IMR-90 (cell line): ENCODE data around the gene FCRL5. TPM values are rescaled to one million over a fixed set of nuclear protein-coding genes. Genes with fewer than 3 reads are reported as not detected.

Source experiments
- ATAC-seq: fragments of 200-7000 bp; cut with Tn5 transposase; 2 replicates; pipeline ENCODE4 v1.9.1; 2020; ENCODE audit warnings: low read depth, mild to moderate bottlenecking, moderate library complexity
- BruUV-seq: library from RNA; stranded (reverse); fragments of 400-500 nt; replicated peaks from 2 replicates; lab custom pipeline; 2021; lab: Mats Ljungman, UMichigan
- CTCF ChIA-PET: fragments of 300-600 bp; formaldehyde crosslinking; extraction: SDS; loops from one replicate; lab custom pipeline; 2021; ENCODE audit warnings: antibody characterized with exemption; lab: Yijun Ruan, JAX
- POLR2A ChIA-PET: fragments of 300-600 bp; sonication (Branson Sonifier 250); formaldehyde crosslinking; loops from one replicate; lab custom pipeline; 2022; ENCODE audit warnings: antibody characterized with exemption; ENCODE audit not compliant: unreplicated experiment; lab: Charles Lee
- DNase-seq: peaks from one replicate; pipeline ENCODE4 v3.0.0; 2013
- H2AFZ ChIP-seq: replicated peaks from 2 replicates; pipeline ENCODE3; 2013; ENCODE audit warnings: low read length, mild to moderate bottlenecking; ENCODE audit not compliant: poor library complexity
- H2AK5ac ChIP-seq: 2 replicates; pipeline ENCODE4 v1.6.1; 2013; ENCODE audit warnings: low read depth, low read length, inconsistent platforms
- H2AK9ac ChIP-seq: replicated peaks from 2 replicates; pipeline ENCODE3; 2013; ENCODE audit warnings: mild to moderate bottlenecking, low read depth, low read length, moderate library complexity; ENCODE audit not compliant: poor library complexity
- H2BK120ac ChIP-seq: 2 replicates; pipeline ENCODE4 v1.6.1; 2013; ENCODE audit warnings: low read depth, low read length, inconsistent platforms
- H2BK15ac ChIP-seq: 3 replicates; pipeline ENCODE4 v1.6.1; 2013; ENCODE audit warnings: low read depth, low read length, inconsistent platforms
- H2BK20ac ChIP-seq: 2 replicates; pipeline ENCODE4 v1.6.1; 2013; ENCODE audit warnings: low read depth, mild to moderate bottlenecking, inconsistent platforms, low read length, moderate library complexity
- H2BK5ac ChIP-seq: 2 replicates; pipeline ENCODE4 v1.6.1; 2013; ENCODE audit warnings: mild to moderate bottlenecking, low read depth, low read length, inconsistent platforms; ENCODE audit not compliant: poor library complexity, severe bottlenecking
- H3K14ac ChIP-seq: replicated peaks from 2 replicates; pipeline ENCODE4 v1.6.1; 2013; ENCODE audit warnings: low read depth, low read length, inconsistent platforms
- H3K18ac ChIP-seq: 2 replicates; pipeline ENCODE4 v1.6.1; 2013; ENCODE audit warnings: low read depth, low read length, control low read depth
- H3K23ac ChIP-seq: 2 replicates; pipeline ENCODE4 v1.6.1; 2013; ENCODE audit warnings: low read depth, low read length, inconsistent platforms
- H3K27ac ChIP-seq: 2 replicates; pipeline ENCODE4 v1.5.1; 2013; ENCODE audit warnings: mild to moderate bottlenecking, control low read depth, low read length; ENCODE audit not compliant: insufficient read depth
- H3K27me3 ChIP-seq: 2 replicates; pipeline ENCODE4 v1.6.1; 2013; ENCODE audit warnings: low read length; ENCODE audit not compliant: control insufficient read depth, insufficient read depth
- H3K36me3 ChIP-seq: 2 replicates; pipeline ENCODE4 v1.6.1; 2013; ENCODE audit warnings: low read length, mixed read lengths; ENCODE audit not compliant: control insufficient read depth, insufficient read depth
- H3K4ac ChIP-seq: 2 replicates; pipeline ENCODE4 v1.6.1; 2013; ENCODE audit warnings: low read depth, low read length, inconsistent platforms
- H3K4me1 ChIP-seq: 2 replicates; pipeline ENCODE4 v1.6.1; 2013; ENCODE audit warnings: low read length, mixed read lengths; ENCODE audit not compliant: control insufficient read depth, insufficient read depth
- H3K4me2 ChIP-seq: 2 replicates; pipeline ENCODE4 v1.6.1; 2013; ENCODE audit warnings: low read depth, mild to moderate bottlenecking, control low read depth, low read length, moderate library complexity
- H3K4me3 ChIP-seq: 2 replicates; pipeline ENCODE4 v1.5.1; 2013; ENCODE audit warnings: low read depth, mild to moderate bottlenecking, control low read depth, low read length, moderate library complexity; ENCODE audit not compliant: insufficient read depth
- H3K56ac ChIP-seq: 2 replicates; pipeline ENCODE4 v1.6.1; 2013; ENCODE audit warnings: low read length, inconsistent platforms; ENCODE audit not compliant: insufficient read depth; ENCODE audit errors: extremely low read depth
- H3K79me1 ChIP-seq, 2 experiments: 2 replicates each; pipeline ENCODE4 v1.6.1; 2013; ENCODE audit warnings: low read length in 2 of 2, inconsistent platforms in 1 of 2, low read depth in 1 of 2
- H3K9ac ChIP-seq: 2 replicates; pipeline ENCODE4 v1.6.1; 2013; ENCODE audit warnings: low read depth, low read length, control low read depth
- H3K9me1 ChIP-seq: 2 replicates; pipeline ENCODE4 v1.6.1; 2013; ENCODE audit warnings: low read length, inconsistent platforms; ENCODE audit not compliant: insufficient read depth
- H3K9me3 ChIP-seq: 2 replicates; pipeline ENCODE4 v1.6.1; 2013; ENCODE audit warnings: low read length; ENCODE audit not compliant: control insufficient read depth, insufficient read depth
- H4K20me1 ChIP-seq: 2 replicates; pipeline ENCODE4 v1.6.1; 2013; ENCODE audit warnings: low read length, inconsistent platforms; ENCODE audit not compliant: insufficient read depth
- H4K5ac ChIP-seq: 2 replicates; pipeline ENCODE4 v1.6.1; 2013; ENCODE audit warnings: mild to moderate bottlenecking, low read depth, low read length, control low read depth
- H4K8ac ChIP-seq, 2 experiments: 2 replicates each; pipeline ENCODE4 v1.6.1; 2013; ENCODE audit warnings: low read depth in 2 of 2, low read length in 2 of 2, control low read depth in 1 of 2, inconsistent platforms in 1 of 2
- H4K91ac ChIP-seq: 2 replicates; pipeline ENCODE4 v1.6.1; 2013; ENCODE audit warnings: low read depth, low read length, inconsistent platforms; ENCODE audit not compliant: insufficient read depth
- CEBPB ChIP-seq: IDR thresholded peaks from 2 replicates; pipeline ENCODE4 v1.6.1; 2012; ENCODE audit warnings: low read depth, low read length, improper control_type of control experiment
- CTCF ChIP-seq: conservative IDR thresholded peaks from 2 replicates; pipeline ENCODE4 v1.5.1; 2012; ENCODE audit warnings: mild to moderate bottlenecking, low read depth, low read length, improper control_type of control experiment
- MAFK ChIP-seq: IDR thresholded peaks from 2 replicates; pipeline ENCODE4 v1.6.1; 2012; ENCODE audit warnings: low read depth, low read length, improper control_type of control experiment
- POLR2A ChIP-seq: IDR thresholded peaks from 2 replicates; pipeline ENCODE4 v1.6.1; 2012; ENCODE audit warnings: mild to moderate bottlenecking, low read depth, low read length
- RFX5 ChIP-seq: IDR thresholded peaks from 2 replicates; pipeline ENCODE4 v1.8.0; 2012; ENCODE audit warnings: low read depth, mild to moderate bottlenecking, low read length, moderate library complexity
- USF2 ChIP-seq: fragments of 150-350 bp; IDR thresholded peaks from 2 replicates; pipeline ENCODE4 v1.6.1; 2017; ENCODE audit warnings: mild to moderate bottlenecking, antibody characterized with exemption, low read length, low read depth
- WGBS, 2 experiments: methylation state at CpG; one replicate each; pipeline versions ENCODE4 v1.1.5 to v1.1.7; 2013; ENCODE audit warnings: missing lambda C conversion rate in 2 of 2; ENCODE audit not compliant: insufficient read length in 1 of 2; ENCODE audit errors: extremely low coverage in 2 of 2; 5-methylcytosine and 5-hydroxymethylcytosine counted together
- dilution Hi-C: fragments of 300-500 bp; cut with HindIII; formaldehyde crosslinking; loops from one replicate; pipeline ENCODE4 v1.14.3; 2018; ENCODE audit warnings: low sequenced_read_pairs; ENCODE audit not compliant: unreplicated experiment
- in situ Hi-C: fragments of 300-500 bp; cut with MboI; formaldehyde crosslinking; loops from 3 replicates; pipeline ENCODE4 v1.14.3; 2019; ENCODE audit warnings: low sequenced_read_pairs, inconsistent platforms, mixed read lengths
- intact Hi-C: fragments of 100-400 bp; cut with micrococcal nuclease; formaldehyde crosslinking; loops from 2 replicates; pipeline ENCODE4 v1.10.0; 2022
- polyA plus RNA-seq, 3 experiments: library from polyadenylated mRNA; depleted of rRNA; stranded (reverse); fragments of >200 nt; gene quantifications; 2 replicates each; pipeline ENCODE4 v1.2.3, GENCODE V29; 2012; ENCODE audit warnings: low replicate concordance in 1 of 3
- total RNA-seq: library from RNA; depleted of rRNA; stranded (reverse); fragments of >200 nt; gene quantifications from 2 replicates; pipeline ENCODE4 v1.2.3, GENCODE V29; 2012

The FCRL5 gene
- total and polyA plus RNA-seq, 2 of the 4 experiments (the other 2 are of a cell fraction): not detected

- H3K4ac ChIP-seq: no peak overlapping the region
- H3K27me3 ChIP-seq: no peaks in the 10 kb centered on the region
- no peak overlapping the region for H3K9ac ChIP-seq
- no peak overlapping the region for H3K4me2 ChIP-seq
- ChIA-PET CTCF (no interaction called here), POLR2A (no interaction called here)
- H3K36me3 ChIP-seq: no peaks in the 10 kb centered on the region
- no peak overlapping the region for H3K27ac ChIP-seq
- H3K9me1 ChIP-seq: no peaks in the 10 kb centered on the region
- H2BK20ac ChIP-seq: no peak overlapping the region
- no peak overlapping the region for H2AFZ ChIP-seq
- no peak overlapping the region for H4K5ac ChIP-seq
- BruUV-seq: no TSS peak
- ATAC-seq (no peak), DNase-seq (no peak)
- no peak for TF ChIP-seq CEBPB
- no peak for TF ChIP-seq CTCF
- no peak for TF ChIP-seq MAFK
- TF ChIP-seq USF2: no peak
- TF ChIP-seq RFX5: no peak
- TF ChIP-seq POLR2A: no peak
- no peak overlapping the region for H2BK15ac ChIP-seq
- H4K20me1 ChIP-seq: no peaks in the 10 kb centered on the region
- H2AK5ac ChIP-seq: no peak overlapping the region
- no peak overlapping the region for H3K23ac ChIP-seq
- intact Hi-C loops (no loop called here), dilution Hi-C loops (no loop called here), in situ Hi-C loops (no loop called here)
- no peak overlapping the region for H3K18ac ChIP-seq
- no CpG with 5 or more reads among the region's 2 CpGs for WGBS, 2 experiments
- no peaks in the 10 kb centered on the region for H3K79me1 ChIP-seq
- H2BK5ac ChIP-seq: no peak overlapping the region
- no peak overlapping the region for H4K91ac ChIP-seq
- H3K56ac ChIP-seq: no peak overlapping the region
- no peak overlapping the region for H2AK9ac ChIP-seq
- H3K9me3 ChIP-seq: no peaks in the 10 kb centered on the region
- no peak overlapping the region for H3K4me3 ChIP-seq
- H3K4me1 ChIP-seq: no peaks in the 10 kb centered on the region
- no peak overlapping the region for H3K14ac ChIP-seq
- H2BK120ac ChIP-seq: no peak overlapping the region
- no peak overlapping the region for H4K8ac ChIP-seq
Observed at GRCh38 chr1:157595356-157595755, 43.0 kb upstream of the FCRL5 start.
